C4-2B (cell line): ENCODE measurements around the gene ZNF407.

Source experiments
- H3K27ac ChIP-seq: fragments of 450-650 bp; 2 replicates; pipeline ENCODE4 v1.5.1; 2017
- CTCF ChIP-seq: fragments of 450-650 bp; conservative IDR thresholded peaks from 2 replicates; pipeline ENCODE4 v1.5.1; 2017; ENCODE audit warnings: mild to moderate bottlenecking
- ZFX ChIP-seq: fragments of 450-650 bp; IDR thresholded peaks from 2 replicates; pipeline ENCODE4 v1.6.1; 2017

ZNF407 gene

GRCh38 chr18:75044296-75044695, 446.6 kb downstream of the ZNF407 start:
- TF ChIP-seq ZFX (no peak), CTCF (no peak)
- H3K27ac ChIP-seq, result no peak overlapping the region

- TF ChIP-seq ZFX, result no peak
- TF ChIP-seq CTCF, result no peak
- H3K27ac ChIP-seq, result no peak overlapping the region
Measured at GRCh38 chr18:75044791-75045190, 447.1 kb downstream of the ZNF407 start.

- no peak overlapping the region for H3K27ac ChIP-seq
- TF ChIP-seq CTCF, result no peak
- no peak for TF ChIP-seq ZFX
Measured at GRCh38 chr18:75045272-75045671, 447.6 kb downstream of the ZNF407 start.

- no peak overlapping the region for H3K27ac ChIP-seq
- TF ChIP-seq ZFX (no peak), CTCF (no peak)
Measured at GRCh38 chr18:75047240-75047961, 449.7 kb downstream of the ZNF407 start.

- TF ChIP-seq ZFX, result no peak
- no peak for TF ChIP-seq CTCF
Measured at GRCh38 chr18:75048776-75049454, 451.2 kb downstream of the ZNF407 start.

GRCh38 chr18:75049455-75049789, 451.8 kb downstream of the ZNF407 start:
- no peak overlapping the region for H3K27ac ChIP-seq
- no peak for TF ChIP-seq ZFX
- TF ChIP-seq CTCF, result no peak

More at GRCh38 chr18:75048776-75049454, 451.2 kb downstream of the ZNF407 start:
- no peak overlapping the region for H3K27ac ChIP-seq

GRCh38 chr18:75051757-75052156, 454.1 kb downstream of the ZNF407 start:
- TF ChIP-seq ZFX (no peak), CTCF (no peak)
- no peak overlapping the region for H3K27ac ChIP-seq
